Measurements from ENCODE around the gene ASCC1. TPM values are rescaled to one million over a fixed set of nuclear protein-coding genes. Genes with fewer than 3 reads are reported as not detected.

Gene ASCC1
- total RNA-seq, 2 experiments from 2014 or later = 16.5 to 19.0 TPM

- H3K4me1 Mint-ChIP-seq (ENCODE audit: low read depth) = peaks cover 47% of the 10 kb centered on the region
- no peaks in the 10 kb centered on the region for H3K9me3 ChIP-seq (ENCODE audit: control insufficient read depth in 1 of 2, insufficient read depth in 1 of 2, low read length in 2 of 2)
- peaks cover 25% of the 10 kb centered on the region for H3K27me3 Mint-ChIP-seq
- H3K27ac Mint-ChIP-seq = peak overlapping the region; percentile 95
- peak overlapping the region; percentile 79 for H3K4me3 Mint-ChIP-seq
- ChIA-PET POLR2A (interaction anchor here (0.6 to 7.3 kb wide), 11 partner anchors 8 to 279 kb away, joined by 3 to 43 read pairs (median 4); partner anchors contain the start of genes ANAPC16, ASCC1 and SPOCK2), CTCF (interaction anchor here (3.7 kb wide), 1 partner anchor 11 kb away, joined by 24 read pairs; no protein-coding TSS in a partner anchor)
- no peak for TF ChIP-seq CTCF (IDR thresholded peaks at IDR 0.05)
- H3K36me3 ChIP-seq (ENCODE audit: insufficient read depth, low read length) = peaks cover 31% of the 10 kb centered on the region
- peaks cover 10% of the 10 kb centered on the region for H3K4me1 ChIP-seq (ENCODE audit: insufficient read depth, low read length)
- intact Hi-C loops (cut with DNase I, micrococcal nuclease) = loop anchor here in 1 of 2 experiments (2.0 kb wide), 1 partner anchor 23 kb away; no protein-coding TSS in a partner anchor
- H3K36me3 Mint-ChIP-seq (ENCODE audit: low read depth) = peaks cover 66% of the 10 kb centered on the region
- H3K9me3 Mint-ChIP-seq = no peaks in the 10 kb centered on the region
- H3K27ac ChIP-seq (ENCODE audit: low read depth in 1 of 2, low read length in 2 of 2) = peak overlapping the region; percentile 22 to 24
- no peak overlapping the region for H3K4me3 ChIP-seq (ENCODE audit: low read length)
- ATAC-seq (ENCODE audit: poor library complexity) (peak; percentile 5), DNase-seq (peak in 1 of 14 experiments; percentile 45)
- H3K27me3 ChIP-seq (ENCODE audit: control insufficient read depth in 1 of 2, insufficient read depth in 2 of 2, low read length in 2 of 2) = no peaks in the 10 kb centered on the region
These were observed 155.9 kb downstream of the ASCC1 start for GRCh38 chr10:72059843-72060822.

- Histone ChIP-seq H3K9me3 (ENCODE audit: control insufficient read depth in 1 of 2, insufficient read depth in 1 of 2, low read length in 2 of 2) (no peaks in the 10 kb centered on the region), H3K27me3 (ENCODE audit: control insufficient read depth in 1 of 2, insufficient read depth in 2 of 2, low read length in 2 of 2) (no peaks in the 10 kb centered on the region), H3K27ac (ENCODE audit: low read depth in 1 of 2, low read length in 2 of 2) (no peak overlapping the region), H3K4me1 (ENCODE audit: insufficient read depth, low read length) (peaks cover 10% of the 10 kb centered on the region), H3K4me3 (ENCODE audit: low read length) (no peak overlapping the region), H3K36me3 (ENCODE audit: insufficient read depth, low read length) (peaks cover 26% of the 10 kb centered on the region)
- Mint-ChIP-seq H3K27ac (peak overlapping the region; percentile 95), H3K36me3 (ENCODE audit: low read depth) (peaks cover 58% of the 10 kb centered on the region), H3K9me3 (no peaks in the 10 kb centered on the region), H3K27me3 (peaks cover 25% of the 10 kb centered on the region), H3K4me3 (peak overlapping the region; percentile 79), H3K4me1 (ENCODE audit: low read depth) (peaks cover 44% of the 10 kb centered on the region)
- ChIA-PET CTCF (interaction anchor here (3.7 kb wide), 1 partner anchor 10 kb away, joined by 24 read pairs; no protein-coding TSS in a partner anchor), POLR2A (interaction anchor here (0.6 to 7.3 kb wide), 10 partner anchors 9 to 280 kb away, joined by 3 to 43 read pairs (median 6); partner anchors contain the start of genes ANAPC16, ASCC1 and SPOCK2)
- ATAC-seq (ENCODE audit: poor library complexity) (peak; percentile 19), DNase-seq (peak in 5 of 14 experiments; percentile 32 to 59 (median 47))
- intact Hi-C loops (cut with DNase I, micrococcal nuclease) = no loop called here
- no peak for TF ChIP-seq CTCF (IDR thresholded peaks at IDR 0.05)
These were observed 156.9 kb downstream of the ASCC1 start for GRCh38 chr10:72058989-72059842.
